Sigmoid colon (tissue), 7 donors: ENCODE measurements around the gene MPP1. TPM values are rescaled to one million over a fixed set of nuclear protein-coding genes. Genes with fewer than 3 reads are reported as not detected.
"Not testable (repeated sequence)": the region's sequence is repeated elsewhere in the genome, so short reads cannot be mapped to it uniquely, and the experiment has no call there.

Experiments
- DNase-seq: peaks from one replicate; pipeline ENCODE4 v3.0.0-alpha.2; 2019
- H3K27ac ChIP-seq, 4 donors: fragments of 200-600 bp; sonication (generic); one replicate each; pipeline ENCODE4 v1.5.1; 2016 to 2019; ENCODE audit warnings: mild to moderate bottlenecking in 1 of 4
- H3K27me3 ChIP-seq, 3 donors: fragments of 200-600 bp; sonication (generic); one replicate each; pipeline ENCODE4 v1.5.1; 2019; ENCODE audit warnings: mild to moderate bottlenecking in 1 of 3
- H3K36me3 ChIP-seq, 4 donors: fragments of 200-600 bp; sonication (generic); one replicate each; pipeline ENCODE4 v1.5.1; 2016 to 2019
- H3K4me1 ChIP-seq, 4 donors: fragments of 200-600 bp; sonication (generic); one replicate each; pipeline ENCODE4 v1.5.1; 2017 to 2019
- H3K4me3 ChIP-seq, 4 donors: fragments of 200-600 bp; sonication (generic); one replicate each; pipeline ENCODE4 v1.5.1; 2017 to 2019; ENCODE audit warnings: mild to moderate bottlenecking in 2 of 4, moderate library complexity in 1 of 4
- H3K9me3 ChIP-seq, 4 donors: fragments of 200-600 bp in 3 of 4; sonication (generic) in 3 of 4; one replicate each; pipeline versions ENCODE4 v1.5.1 to v1.6.1; 2013 to 2019
- CTCF ChIP-seq, 4 experiments: fragments of 450-650 bp in 3 of 4; fragments of 200-600 bp in 1 of 4; IDR thresholded peaks; one replicate each; pipeline ENCODE4 v1.5.1; 2016 to 2019; ENCODE audit warnings: antibody characterized with exemption in 4 of 4, mild to moderate bottlenecking in 3 of 4, moderate library complexity in 2 of 4
- EP300 ChIP-seq, 4 donors: sonication (generic); formaldehyde crosslinking; IDR thresholded peaks; one replicate each; pipeline ENCODE4 v1.6.1; 2017; ENCODE audit warnings: antibody characterized with exemption in 4 of 4
- POLR2A ChIP-seq, 2 donors: fragments of 450-650 bp; IDR thresholded peaks; one replicate each; pipeline ENCODE4 v1.6.1; 2016; ENCODE audit warnings: antibody characterized with exemption in 2 of 2, mild to moderate bottlenecking in 2 of 2, moderate library complexity in 2 of 2
- POLR2AphosphoS5 ChIP-seq, 4 donors: sonication (generic); formaldehyde crosslinking; IDR thresholded peaks; one replicate each; pipeline ENCODE4 v1.6.1; 2017; ENCODE audit warnings: antibody characterized with exemption in 4 of 4
- WGBS, 2 donors: extraction: QIAGEN DNeasy Blood & Tissue Kit; methylation state at CpG; one replicate each; pipeline ENCODE4 v1.1.7; 2013; 5-methylcytosine and 5-hydroxymethylcytosine counted together
- intact Hi-C: fragments of 100-400 bp; cut with DNase I; formaldehyde crosslinking; loops from one replicate; pipeline ENCODE4 v1.15.1; 2023
- polyA plus RNA-seq, 3 donors: library from polyadenylated mRNA; stranded (reverse); fragments of 200-250 nt; gene quantifications; one replicate each; pipeline ENCODE4 v1.2.3, GENCODE V29; 2013
- total RNA-seq, 4 donors: library from RNA; depleted of rRNA; stranded (reverse); fragments of >200 nt; gene quantifications; one replicate each; pipeline ENCODE4 v1.1.0, GENCODE V29; 2016
- donor health status: healthy with polysubstance abuse.
- donor health status: Bipolar disorder and iron deficiency.
- donor health status: healthy.

Gene MPP1
- total and polyA plus RNA-seq, 7 donors = 16.4 to 36.7 (median 27.2) TPM

- Histone ChIP-seq H3K4me1 (no peaks in the 10 kb centered on the region), H3K4me3 (no peak overlapping the region), H3K27ac (no peak overlapping the region), H3K36me3 (no peaks in the 10 kb centered on the region), H3K27me3 (no peaks in the 10 kb centered on the region), H3K9me3 (no peaks in the 10 kb centered on the region)
- TF ChIP-seq POLR2A (IDR thresholded peaks at IDR 0.05) = no peak
- no peak for TF ChIP-seq EP300 (IDR thresholded peaks at IDR 0.05)
- TF ChIP-seq POLR2AphosphoS5 (IDR thresholded peaks at IDR 0.05) = no peak
- TF ChIP-seq CTCF (IDR thresholded peaks at IDR 0.05) = no peak
- 74 to 92% methylated on average over 7 of the region's 7 CpGs for WGBS, 2 donors
- intact Hi-C loops = no loop called here
- no peak for DNase-seq
Measured at GRCh38 chrX:154819771-154820341, 14.6 kb upstream of the MPP1 start.

- WGBS, 2 donors = 61 to 71% methylated on average over 11 of the region's 11 CpGs
- Histone ChIP-seq H3K4me3 (no peak overlapping the region), H3K27me3 (no peaks in the 10 kb centered on the region), H3K4me1 (no peaks in the 10 kb centered on the region), H3K27ac (no peak overlapping the region), H3K36me3 (no peaks in the 10 kb centered on the region), H3K9me3 (no peaks in the 10 kb centered on the region)
- TF ChIP-seq POLR2AphosphoS5 (IDR thresholded peaks at IDR 0.05) = no peak
- no peak for TF ChIP-seq POLR2A (IDR thresholded peaks at IDR 0.05)
- no peak for TF ChIP-seq CTCF (IDR thresholded peaks at IDR 0.05)
- no peak for TF ChIP-seq EP300 (IDR thresholded peaks at IDR 0.05)
- intact Hi-C loops = no loop called here
- DNase-seq = no peak
Measured at GRCh38 chrX:154818916-154819770, 13.9 kb upstream of the MPP1 start.

- H3K27me3 ChIP-seq, DNase-seq, H3K27ac ChIP-seq, H3K36me3 ChIP-seq, H3K9me3 ChIP-seq, H3K4me3 ChIP-seq, intact Hi-C loops, H3K4me1 ChIP-seq: not testable (repeated sequence)
- 98% methylated on average over 19 of the region's 19 CpGs for WGBS, 2 donors
Measured at GRCh38 chrX:154817048-154817618, 11.8 kb upstream of the MPP1 start.

GRCh38 chrX:154816326-154816898 lies 11.1 kb upstream of the MPP1 start:
- H3K9me3 ChIP-seq, H3K27me3 ChIP-seq, H3K4me3 ChIP-seq, H3K36me3 ChIP-seq, H3K27ac ChIP-seq, intact Hi-C loops, H3K4me1 ChIP-seq, DNase-seq: not testable (repeated sequence)
- 77 to 97% methylated on average over 4 of the region's 4 CpGs for WGBS, 2 donors

- DNase-seq = no peak
- TF ChIP-seq POLR2AphosphoS5 (IDR thresholded peaks at IDR 0.05) (no peak), EP300 (IDR thresholded peaks at IDR 0.05) (no peak), POLR2A (IDR thresholded peaks at IDR 0.05) (no peak), CTCF (IDR thresholded peaks at IDR 0.05) (no peak)
- H3K9me3 ChIP-seq = no peaks in the 10 kb centered on the region
- 34 to 73% methylated on average over 5 of the region's 5 CpGs for WGBS, 2 donors
- intact Hi-C loops = no loop called here
- H3K4me1 ChIP-seq = no peaks in the 10 kb centered on the region
- H3K27ac ChIP-seq = no peak overlapping the region
- no peaks in the 10 kb centered on the region for H3K27me3 ChIP-seq
- no peaks in the 10 kb centered on the region for H3K36me3 ChIP-seq
- no peak overlapping the region for H3K4me3 ChIP-seq
Measured at GRCh38 chrX:154815274-154815818, 10.1 kb upstream of the MPP1 start.
